ENCODE measurements around the gene HHIPL1. TPM values are rescaled to one million over a fixed set of nuclear protein-coding genes. Genes with fewer than 3 reads are reported as not detected.

Gene HHIPL1
- total and polyA plus RNA-seq, 2 of the 8 experiments (the other 6 are each of a cell fraction or from before 2014, with no cell fraction given) = 1.5 to 2.6 TPM

DNA sequence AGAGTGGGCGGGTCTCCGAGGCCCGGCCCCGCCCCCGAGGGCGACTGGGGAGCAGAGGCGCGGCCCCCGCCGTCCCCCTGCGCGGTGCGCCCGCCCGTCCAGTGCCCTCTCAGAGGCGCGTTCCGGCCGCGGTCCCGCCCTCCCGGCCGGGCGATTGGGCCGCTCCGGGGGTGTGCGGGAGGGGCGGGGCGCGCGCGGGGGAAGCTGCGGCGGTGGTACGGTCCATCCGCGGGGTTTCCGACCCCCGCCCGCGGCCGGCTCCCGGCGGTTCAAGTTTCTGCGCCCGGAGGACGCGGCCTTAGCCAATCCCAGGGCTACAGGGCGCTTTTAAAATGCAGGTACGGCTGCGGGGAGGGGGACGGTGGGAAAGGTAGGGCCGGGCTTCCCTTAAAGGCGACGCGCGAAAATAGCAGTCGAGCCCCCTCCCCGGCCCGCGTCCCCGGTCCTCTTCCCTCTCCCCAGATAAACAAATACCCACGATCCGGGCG, 40.6 kb upstream of the HHIPL1 start (continued):
- no peak for TF ChIP-seq CHD7 (IDR thresholded peaks at IDR 0.05; ENCODE audit: insufficient replicate concordance, low read length)
- TF ChIP-seq SP1 (IDR thresholded peaks at IDR 0.05; ENCODE audit: low read depth, low read length) = peak; percentile 88; the same call in 1 of the 2 replicates
- peak; percentile 55 for TF ChIP-seq SP2 (IDR thresholded peaks at IDR 0.05; ENCODE audit: low read length)
- TF ChIP-seq TAF1 (IDR thresholded peaks at IDR 0.05; ENCODE audit: low read depth, low read length) = peak; percentile 21; the same call in 1 of the 2 replicates
- TF ChIP-seq RAD21 (IDR thresholded peaks at IDR 0.05 in 1 of 2, conservative IDR thresholded peaks at IDR 0.05 in 1 of 2; ENCODE audit: low read depth in 2 of 2, low read length in 2 of 2) = no peak
- TF ChIP-seq, protein P1, sequence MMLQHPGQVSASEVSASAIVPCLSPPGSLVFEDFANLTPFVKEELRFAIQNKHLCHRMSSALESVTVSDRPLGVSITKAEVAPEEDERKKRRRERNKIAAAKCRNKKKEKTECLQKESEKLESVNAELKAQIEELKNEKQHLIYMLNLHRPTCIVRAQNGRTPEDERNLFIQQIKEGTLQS (IDR thresholded peaks at IDR 0.05; ENCODE audit: insufficient read depth, low read depth, low read length) = no peak
- TF ChIP-seq TEAD4 (IDR thresholded peaks at IDR 0.05; ENCODE audit: low read depth, low read length) = no peak
- peak; percentile 44; the same call in 1 of the 2 replicates for TF ChIP-seq EGR1 (IDR thresholded peaks at IDR 0.05; ENCODE audit: borderline replicate concordance, low read depth, low read length)

Measured in H1 (cell line).